Rectal smooth muscle tissue (tissue), 1 donor: Measurements from ENCODE around the gene OTULINL.

Source experiments
- H3K27ac ChIP-seq: one replicate; pipeline ENCODE4 v1.7.0; 2013; ENCODE audit warnings: low read depth, low read length, inconsistent platforms
- H3K27me3 ChIP-seq: one replicate; pipeline ENCODE4 v1.7.0; 2013; ENCODE audit warnings: low read length; ENCODE audit not compliant: control insufficient read depth, insufficient read depth
- H3K36me3 ChIP-seq: one replicate; pipeline ENCODE4 v1.7.0; 2013; ENCODE audit warnings: low read length; ENCODE audit not compliant: control insufficient read depth, insufficient read depth
- H3K4me1 ChIP-seq: one replicate; pipeline ENCODE4 v1.7.0; 2013; ENCODE audit warnings: low read length; ENCODE audit not compliant: control insufficient read depth, insufficient read depth
- H3K4me3 ChIP-seq: one replicate; pipeline ENCODE4 v1.7.0; 2013; ENCODE audit warnings: low read length
- H3K9ac ChIP-seq: one replicate; pipeline ENCODE4 v1.7.0; 2013; ENCODE audit warnings: low read length

Gene OTULINL

GRCh38 chr5:14560091-14560595 lies 21.4 kb upstream of the OTULINL start:
- Histone ChIP-seq H3K4me1 (no peaks in the 10 kb centered on the region), H3K27me3 (no peaks in the 10 kb centered on the region), H3K36me3 (no peaks in the 10 kb centered on the region), H3K9ac (no peak overlapping the region), H3K4me3 (no peak overlapping the region), H3K27ac (no peak overlapping the region)

GRCh38 chr5:14561741-14562140 lies 19.9 kb upstream of the OTULINL start:
- H3K9ac ChIP-seq: no peak overlapping the region
- H3K27ac ChIP-seq: no peak overlapping the region
- H3K27me3 ChIP-seq: no peaks in the 10 kb centered on the region
- H3K4me3 ChIP-seq: no peak overlapping the region
- H3K36me3 ChIP-seq: no peaks in the 10 kb centered on the region
- H3K4me1 ChIP-seq: no peaks in the 10 kb centered on the region

- Histone ChIP-seq H3K4me3 (no peak overlapping the region), H3K4me1 (no peaks in the 10 kb centered on the region), H3K27me3 (no peaks in the 10 kb centered on the region), H3K9ac (no peak overlapping the region), H3K27ac (no peak overlapping the region), H3K36me3 (no peaks in the 10 kb centered on the region)
These were observed 13.3 kb upstream of the OTULINL start for GRCh38 chr5:14568333-14568732.

GRCh38 chr5:14569948-14570691 lies 11.5 kb upstream of the OTULINL start:
- H3K36me3 ChIP-seq: no peaks in the 10 kb centered on the region
- no peak overlapping the region for H3K27ac ChIP-seq
- H3K27me3 ChIP-seq: no peaks in the 10 kb centered on the region
- H3K4me1 ChIP-seq: no peaks in the 10 kb centered on the region
- no peak overlapping the region for H3K4me3 ChIP-seq
- H3K9ac ChIP-seq: no peak overlapping the region

GRCh38 chr5:14571901-14572300 lies 9.7 kb upstream of the OTULINL start:
- no peak overlapping the region for H3K9ac ChIP-seq
- H3K4me3 ChIP-seq: no peak overlapping the region
- no peak overlapping the region for H3K27ac ChIP-seq
- no peaks in the 10 kb centered on the region for H3K27me3 ChIP-seq
- H3K36me3 ChIP-seq: no peaks in the 10 kb centered on the region
- H3K4me1 ChIP-seq: no peaks in the 10 kb centered on the region

- Histone ChIP-seq H3K4me3 (no peak overlapping the region), H3K4me1 (no peaks in the 10 kb centered on the region), H3K27ac (no peak overlapping the region), H3K27me3 (no peaks in the 10 kb centered on the region), H3K9ac (no peak overlapping the region), H3K36me3 (no peaks in the 10 kb centered on the region)
These were observed 9.2 kb upstream of the OTULINL start for GRCh38 chr5:14572385-14572784.

GRCh38 chr5:14572836-14573235 lies 8.8 kb upstream of the OTULINL start:
- Histone ChIP-seq H3K9ac (no peak overlapping the region), H3K27me3 (no peaks in the 10 kb centered on the region), H3K4me1 (no peaks in the 10 kb centered on the region), H3K36me3 (no peaks in the 10 kb centered on the region), H3K4me3 (no peak overlapping the region), H3K27ac (no peak overlapping the region)

GRCh38 chr5:14574096-14574495 lies 7.5 kb upstream of the OTULINL start:
- Histone ChIP-seq H3K4me3 (no peak overlapping the region), H3K4me1 (no peaks in the 10 kb centered on the region), H3K27me3 (no peaks in the 10 kb centered on the region), H3K36me3 (no peaks in the 10 kb centered on the region), H3K9ac (no peak overlapping the region), H3K27ac (no peak overlapping the region)

GRCh38 chr5:14574891-14575508 lies 6.6 kb upstream of the OTULINL start:
- no peaks in the 10 kb centered on the region for H3K4me1 ChIP-seq
- no peak overlapping the region for H3K9ac ChIP-seq
- no peak overlapping the region for H3K4me3 ChIP-seq
- no peaks in the 10 kb centered on the region for H3K27me3 ChIP-seq
- no peak overlapping the region for H3K27ac ChIP-seq
- no peaks in the 10 kb centered on the region for H3K36me3 ChIP-seq

- H3K27ac ChIP-seq: no peak overlapping the region
These were observed 5.4 kb upstream of the OTULINL start for GRCh38 chr5:14576206-14576605.

GRCh38 chr5:14577079-14577725 lies 4.4 kb upstream of the OTULINL start:
- H3K27ac ChIP-seq: no peak overlapping the region
- no peak overlapping the region for H3K9ac ChIP-seq
- no peaks in the 10 kb centered on the region for H3K4me1 ChIP-seq
- no peaks in the 10 kb centered on the region for H3K27me3 ChIP-seq
- H3K36me3 ChIP-seq: no peaks in the 10 kb centered on the region
- no peak overlapping the region for H3K4me3 ChIP-seq

More at GRCh38 chr5:14576206-14576605, 5.4 kb upstream of the OTULINL start:
- Histone ChIP-seq H3K4me1 (no peaks in the 10 kb centered on the region), H3K4me3 (no peak overlapping the region), H3K9ac (no peak overlapping the region), H3K27me3 (no peaks in the 10 kb centered on the region), H3K36me3 (no peaks in the 10 kb centered on the region)

GRCh38 chr5:14577971-14578370 lies 3.6 kb upstream of the OTULINL start:
- Histone ChIP-seq H3K4me1 (no peaks in the 10 kb centered on the region), H3K9ac (no peak overlapping the region), H3K27ac (no peak overlapping the region), H3K4me3 (no peak overlapping the region), H3K27me3 (no peaks in the 10 kb centered on the region), H3K36me3 (no peaks in the 10 kb centered on the region)
